Lower leg skin (tissue), 4 donors: Measurements from ENCODE around the gene PPIF. TPM values are rescaled to one million over a fixed set of nuclear protein-coding genes. Genes with fewer than 3 reads are reported as not detected.

Experiments
- DNase-seq, 2 donors: peaks; one replicate each; pipeline ENCODE4 v3.0.0-alpha.2; 2019; ENCODE audit warnings: low spot score in 2 of 2
- H3K4me3 ChIP-seq: fragments of 200-600 bp; sonication (generic); 2 replicates; pipeline ENCODE4 v1.5.1; 2017; ENCODE audit warnings: mild to moderate bottlenecking, low read depth; ENCODE audit not compliant: poor library complexity, severe bottlenecking
- CTCF ChIP-seq, 3 donors: fragments of 450-650 bp; IDR thresholded peaks; one replicate each; pipeline ENCODE4 v1.5.1; 2016; ENCODE audit warnings: antibody characterized with exemption in 3 of 3, mild to moderate bottlenecking in 3 of 3, moderate library complexity in 2 of 3
- POLR2A ChIP-seq, 2 donors: fragments of 450-650 bp; IDR thresholded peaks; one replicate each; pipeline ENCODE4 v1.6.1; 2016 to 2017; ENCODE audit warnings: antibody characterized with exemption in 2 of 2, mild to moderate bottlenecking in 1 of 2, moderate library complexity in 1 of 2
- WGBS, 2 donors: methylation state at CpG; one replicate each; pipeline ENCODE4 v1.1.5; 2018; 5-methylcytosine and 5-hydroxymethylcytosine counted together
- intact Hi-C: fragments of 100-400 bp; cut with DNase I; formaldehyde crosslinking; loops from one replicate; pipeline ENCODE4 v1.15.0; 2023; ENCODE audit warnings: low total_unique reads
- total RNA-seq, 4 donors: library from RNA; depleted of rRNA; stranded (reverse); fragments of >200 nt; gene quantifications; one replicate each; pipeline ENCODE4 v1.1.0, GENCODE V29; 2016

Gene PPIF
- total RNA-seq, 4 donors from 2014 or later: 59.3 to 123 (median 78.3) TPM

- 96 to 99% methylated on average over 6 of the region's 6 CpGs for WGBS, 2 donors
- TF ChIP-seq CTCF (IDR thresholded peaks at IDR 0.05) (no peak), POLR2A (IDR thresholded peaks at IDR 0.05) (no peak)
- DNase-seq: peak in 1 of 2 donors; percentile 45
- no peak overlapping the region for H3K4me3 ChIP-seq
- intact Hi-C loops: no loop called here
Observed at GRCh38 chr10:79359816-79360498, 12.7 kb downstream of the PPIF start.

- TF ChIP-seq POLR2A (IDR thresholded peaks at IDR 0.05) (no peak), CTCF (IDR thresholded peaks at IDR 0.05) (no peak)
- 95 to 100% methylated on average over 5 of the region's 5 CpGs for WGBS, 2 donors
- no peak for DNase-seq
- intact Hi-C loops: no loop called here
- H3K4me3 ChIP-seq: no peak overlapping the region
Observed at GRCh38 chr10:79360499-79361342, 13.5 kb downstream of the PPIF start.

GRCh38 chr10:79361726-79362397 lies 14.6 kb downstream of the PPIF start:
- TF ChIP-seq POLR2A (IDR thresholded peaks at IDR 0.05) (no peak), CTCF (IDR thresholded peaks at IDR 0.05) (no peak)
- intact Hi-C loops: no loop called here
- WGBS, 2 donors: 82 to 88% methylated on average over 4 of the region's 4 CpGs
- H3K4me3 ChIP-seq: no peak overlapping the region
- no peak for DNase-seq

GRCh38 chr10:79367426-79368189 lies 20.3 kb downstream of the PPIF start:
- TF ChIP-seq POLR2A (IDR thresholded peaks at IDR 0.05) (no peak), CTCF (IDR thresholded peaks at IDR 0.05) (no peak)
- H3K4me3 ChIP-seq: no peak overlapping the region
- intact Hi-C loops: no loop called here
- no peak for DNase-seq
- 80 to 82% methylated on average over 6 of the region's 6 CpGs for WGBS, 2 donors

GRCh38 chr10:79372871-79373270 lies 25.6 kb downstream of the PPIF start:
- H3K4me3 ChIP-seq: no peak overlapping the region
- no peak for TF ChIP-seq CTCF (IDR thresholded peaks at IDR 0.05)
- no peak for TF ChIP-seq POLR2A (IDR thresholded peaks at IDR 0.05)
- DNase-seq: peak in 1 of 2 donors; percentile 49
- intact Hi-C loops: loop anchor here (5.0 kb wide), 1 partner anchor 779 kb away; no protein-coding TSS in a partner anchor
- 73 to 81% methylated on average over 3 to 4 of the region's 4 CpGs for WGBS, 2 donors
